ENCODE measurements around the gene NUP188.
A peak's percentile ranks its signal among the peaks of the same experiment; 100 is the strongest.

The NUP188 gene

GRCh38 chr9:128947527-128948301 is at the start of gene NUP188, which contains the start of gene DOLK:
Gene NUP188 (plus strand): TSS chr9:128947699. CDS start chr9:128947720, 21 bp downstream.
Gene DOLK (minus strand): TSS chr9:128947603. CDS start chr9:128947303, 300 bp downstream.
- peak; percentile 95 for DNase-seq

GRCh38 chr9:128898382-128898781 is 49.1 kb upstream of the NUP188 start:
- DNase-seq = no peak

DNA sequence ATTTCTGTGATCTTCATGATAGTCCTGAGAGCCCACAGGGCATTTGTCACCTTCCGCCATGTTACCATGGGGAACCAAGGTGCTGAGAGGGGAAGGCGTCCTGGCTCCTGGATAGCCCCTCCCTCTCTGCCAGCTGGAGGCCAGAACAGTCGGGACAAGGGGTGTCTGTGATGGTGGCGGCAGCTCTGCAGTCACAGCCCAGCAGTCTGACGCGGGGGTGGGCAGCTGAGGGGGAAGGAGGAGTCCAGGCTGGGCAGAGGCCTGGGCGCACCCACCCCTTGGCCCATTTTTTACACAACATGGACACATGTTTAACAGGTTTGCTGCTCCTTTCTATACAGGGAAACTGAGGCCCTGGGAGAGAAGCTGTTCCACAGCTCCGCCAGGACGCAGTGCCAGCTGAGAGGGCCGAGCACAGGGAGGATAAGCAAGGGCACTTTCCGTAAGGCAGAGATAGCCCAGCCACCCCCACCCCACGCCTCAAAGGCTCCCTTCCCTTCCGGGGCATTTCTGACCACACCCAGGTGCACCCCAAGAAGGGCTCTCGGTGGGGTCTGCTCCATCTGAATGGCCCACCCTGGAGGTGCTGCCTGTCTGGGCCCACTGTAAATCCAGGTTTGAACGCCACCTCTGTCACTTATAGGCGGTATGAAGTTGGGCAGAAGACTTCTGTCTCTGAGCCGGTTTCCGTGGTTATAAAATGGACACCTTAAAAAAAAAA is 48.5 kb upstream of the NUP188 start:
- DNase-seq = no peak

- DNase-seq = peak; percentile 27
These were observed 47.8 kb upstream of the NUP188 start for GRCh38 chr9:128899566-128900322.

DNA sequence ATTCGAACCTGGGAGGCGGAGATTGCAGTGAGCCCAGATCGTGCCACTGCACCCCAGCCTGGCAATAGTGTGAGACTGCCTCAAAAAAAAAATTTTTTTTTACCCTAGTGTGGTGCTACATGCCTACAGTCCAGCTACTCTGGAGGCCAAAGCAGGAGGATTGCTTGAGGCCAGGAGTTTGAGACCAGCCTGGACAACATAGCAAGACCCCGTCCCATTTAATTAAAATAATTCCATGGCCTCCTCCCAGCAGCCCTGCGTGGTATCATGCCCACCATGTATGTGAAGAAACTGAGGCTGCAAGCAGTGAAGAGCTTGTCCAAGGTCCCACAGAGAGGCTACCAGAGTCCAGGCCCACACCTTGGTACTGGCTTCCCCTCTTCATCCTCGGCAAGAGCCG is 46.1 kb upstream of the NUP188 start:
- no peak for DNase-seq

DNA sequence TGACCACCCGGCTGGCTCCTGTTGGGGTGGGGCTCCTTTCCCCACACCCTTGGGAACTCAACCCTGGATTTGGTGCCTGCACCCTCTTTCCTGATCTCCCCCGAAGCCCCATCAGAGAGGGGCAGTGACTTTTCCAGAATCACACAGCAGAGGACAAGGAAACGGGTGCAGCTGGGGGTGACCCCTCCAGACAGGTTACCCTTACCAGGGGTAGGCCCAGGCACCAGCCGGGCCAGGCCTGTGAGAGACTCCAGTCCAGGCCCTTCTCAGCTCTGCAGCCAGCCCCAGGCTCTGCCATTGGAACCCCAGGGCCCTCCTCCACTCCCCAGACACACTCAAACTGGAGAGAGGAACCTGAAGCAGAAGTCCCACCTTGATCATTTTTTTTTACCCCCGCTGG is 45.7 kb upstream of the NUP188 start:
- no peak for DNase-seq

GRCh38 chr9:128902351-128903078 is 45.0 kb upstream of the NUP188 start:
- no peak for DNase-seq

DNA sequence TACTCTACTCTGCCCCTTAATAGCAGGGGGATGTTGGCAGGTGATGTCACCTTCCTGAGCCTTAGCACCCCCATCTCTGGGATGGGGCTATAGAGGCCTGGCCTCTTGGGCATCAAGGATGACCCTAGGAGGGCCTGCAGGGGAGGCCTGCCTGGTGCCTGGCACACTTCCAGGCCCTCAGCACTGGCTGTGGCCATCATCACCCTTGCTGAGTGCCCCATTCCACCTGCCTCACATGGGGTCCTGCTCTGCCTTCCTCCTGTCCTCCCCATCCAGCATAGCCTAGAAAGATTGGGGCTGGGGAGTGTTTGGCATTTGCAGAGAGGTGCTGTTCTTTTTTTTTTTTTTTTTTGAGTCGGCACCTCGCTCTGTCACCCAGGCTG is 44.4 kb upstream of the NUP188 start:
- DNase-seq = no peak

DNA sequence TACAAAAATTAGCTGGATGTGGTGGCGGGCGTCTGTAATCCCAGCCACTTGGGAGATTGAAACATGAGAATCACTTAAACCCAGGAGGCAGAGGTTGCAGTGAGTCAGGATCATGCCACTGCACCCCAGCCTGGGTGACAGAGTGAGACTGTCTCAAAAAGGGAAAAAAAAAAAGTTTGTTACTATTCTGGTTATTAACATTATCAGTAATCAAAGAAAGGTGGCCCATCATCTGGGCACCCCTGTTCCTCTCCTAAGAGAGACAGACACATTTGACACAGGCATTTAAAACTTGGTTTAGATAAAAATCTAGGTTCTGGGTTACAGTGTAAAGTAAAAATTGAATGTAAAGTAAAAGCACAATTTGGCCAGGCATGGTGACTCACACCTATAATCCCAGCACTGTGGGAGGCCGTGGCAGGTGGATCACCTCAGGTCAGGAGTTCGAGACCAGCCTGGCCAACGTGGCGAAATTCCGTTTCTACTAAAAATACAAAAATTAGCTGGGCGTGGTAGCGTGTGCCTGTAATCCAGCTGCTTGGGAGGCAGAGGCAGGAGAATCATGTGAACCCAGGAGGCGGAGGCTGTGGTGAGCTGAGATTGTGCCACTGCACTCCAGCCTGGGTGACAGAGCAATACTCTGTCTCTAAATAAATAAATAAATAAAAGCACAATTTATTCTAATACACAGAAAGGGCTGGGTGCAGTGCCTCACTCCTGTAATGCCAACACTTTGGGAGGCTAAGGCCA is 43.5 kb upstream of the NUP188 start:
- DNase-seq = peak; percentile 30

DNA sequence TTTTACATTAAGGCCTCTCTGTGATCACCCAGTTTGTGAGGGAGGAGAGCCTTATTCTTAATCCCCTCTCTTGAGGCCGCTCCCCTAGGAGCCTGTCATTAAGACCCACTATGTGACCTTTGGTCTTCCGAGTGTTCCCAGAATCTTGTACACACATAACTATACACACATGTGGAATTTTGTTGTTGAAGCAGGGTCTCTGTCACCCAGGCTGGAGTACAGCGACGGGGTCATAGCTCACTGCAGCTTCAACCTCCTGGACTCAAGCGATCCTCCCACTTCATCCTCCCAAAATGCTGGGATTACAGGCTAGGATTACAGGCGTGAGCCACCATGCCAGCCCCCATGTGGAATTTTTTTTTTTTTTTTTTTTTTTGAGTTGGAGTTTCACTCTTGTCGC is 41.5 kb upstream of the NUP188 start:
- no peak for DNase-seq

GRCh38 chr9:128906741-128907140 is 40.8 kb upstream of the NUP188 start:
- no peak for DNase-seq

- DNase-seq = no peak
These were observed 39.1 kb upstream of the NUP188 start for GRCh38 chr9:128908372-128908771.

GRCh38 chr9:128909859-128910258 is 37.6 kb upstream of the NUP188 start:
- no peak for DNase-seq

GRCh38 chr9:128910906-128911305 is 36.6 kb upstream of the NUP188 start:
- DNase-seq = no peak

- no peak for DNase-seq
These were observed 35.9 kb upstream of the NUP188 start for GRCh38 chr9:128911529-128912035.

- DNase-seq = peak; percentile 46
These were observed 35.1 kb upstream of the NUP188 start for GRCh38 chr9:128912270-128912853.

DNA sequence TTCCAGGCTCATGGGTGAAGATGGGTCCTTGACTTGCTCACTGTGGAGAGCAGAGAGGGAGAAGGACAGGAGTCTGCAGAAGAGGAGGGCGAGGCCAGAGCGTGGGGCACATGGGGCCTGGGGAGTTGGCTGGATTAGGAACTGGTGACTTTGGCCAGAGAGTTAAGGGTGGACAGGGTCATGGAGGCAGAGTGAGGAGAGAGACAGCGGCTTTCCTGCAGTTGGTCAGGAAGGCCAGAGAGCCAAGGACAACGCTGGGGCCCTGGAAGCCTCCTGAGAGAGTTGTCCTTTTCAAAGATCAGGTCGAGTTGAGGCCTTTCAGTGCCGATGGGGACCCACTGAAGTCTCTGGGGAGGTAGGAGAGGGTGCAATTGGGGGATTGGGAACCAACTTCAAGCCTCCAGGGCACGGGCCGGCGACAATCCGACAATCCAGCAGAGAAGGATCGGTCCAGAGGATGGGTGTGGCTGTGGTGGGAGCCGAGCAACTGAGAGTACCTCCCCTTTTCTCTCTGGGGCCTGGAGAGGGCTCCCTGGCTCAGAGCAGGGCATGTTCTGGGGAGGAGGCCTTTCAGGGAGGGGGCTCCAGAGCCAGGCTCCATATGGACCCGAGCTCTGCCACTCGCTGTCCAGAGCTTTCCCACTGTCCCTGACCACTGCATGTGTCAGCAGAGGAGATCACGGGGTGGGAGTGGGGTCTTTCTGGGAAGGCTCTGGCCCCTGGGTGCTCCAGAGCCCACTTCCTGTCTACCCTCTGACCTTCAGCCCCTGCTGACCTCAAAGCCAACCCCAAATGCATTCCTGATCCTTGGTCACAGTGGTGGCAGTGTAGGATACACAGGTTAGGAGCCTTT is 34.2 kb upstream of the NUP188 start:
- DNase-seq = no peak

DNA sequence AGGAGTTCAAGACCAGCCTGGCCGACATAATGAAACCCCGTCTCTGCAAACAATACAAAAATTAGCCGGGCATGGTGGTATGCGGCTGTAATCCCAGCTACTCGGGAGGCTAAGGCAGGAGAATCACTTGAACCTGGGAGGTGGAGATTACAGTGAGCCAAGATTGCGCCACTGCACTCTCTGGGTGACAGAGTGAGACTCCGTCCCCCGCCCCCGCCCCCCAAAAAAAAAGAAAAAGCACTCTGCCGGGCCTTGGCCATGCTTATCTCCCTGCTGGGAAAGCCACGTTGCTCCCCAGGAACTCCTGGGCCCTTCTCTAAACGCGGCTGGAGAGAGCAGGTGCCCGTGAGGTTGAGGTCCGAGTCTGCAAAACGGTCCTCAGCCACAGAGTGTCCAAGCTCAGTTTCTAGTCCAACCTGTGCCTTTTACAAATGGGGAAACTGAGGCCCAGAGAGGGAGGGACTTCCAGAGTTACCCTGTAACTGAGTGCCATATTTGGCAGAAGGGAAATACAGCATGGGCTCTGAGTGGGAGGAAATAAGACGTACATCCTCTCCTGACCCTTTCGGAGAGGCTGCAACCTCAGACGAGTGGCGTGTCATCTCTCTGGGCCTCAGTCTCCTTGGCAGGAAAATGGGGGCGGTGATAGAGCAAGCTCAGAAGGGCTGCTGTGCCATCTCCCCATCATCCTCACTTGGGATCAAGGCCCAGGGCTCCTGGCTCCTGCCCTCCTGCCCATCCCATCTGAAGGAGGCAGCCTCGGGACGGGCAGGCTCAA is 33.3 kb upstream of the NUP188 start:
- DNase-seq = peak; percentile 24

DNA sequence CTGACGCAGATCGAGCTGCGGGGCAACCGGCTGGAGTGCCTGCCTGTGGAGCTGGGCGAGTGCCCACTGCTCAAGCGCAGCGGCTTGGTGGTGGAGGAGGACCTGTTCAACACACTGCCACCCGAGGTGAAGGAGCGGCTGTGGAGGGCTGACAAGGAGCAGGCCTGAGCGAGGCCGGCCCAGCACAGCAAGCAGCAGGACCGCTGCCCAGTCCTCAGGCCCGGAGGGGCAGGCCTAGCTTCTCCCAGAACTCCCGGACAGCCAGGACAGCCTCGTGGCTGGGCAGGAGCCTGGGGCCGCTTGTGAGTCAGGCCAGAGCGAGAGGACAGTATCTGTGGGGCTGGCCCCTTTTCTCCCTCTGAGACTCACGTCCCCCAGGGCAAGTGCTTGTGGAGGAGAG is 31.3 kb upstream of the NUP188 start:
- DNase-seq = no peak

- no peak for DNase-seq
These were observed 30.8 kb upstream of the NUP188 start for GRCh38 chr9:128916745-128917144.

All from inflammatory macrophage treated with lipopolysaccharide for 4 hours (primary cell).